GDM1 (cell line): Measurements from ENCODE around the gene PHACTR3.
"Not testable (repeated sequence)": the region's sequence is repeated elsewhere in the genome, so short reads cannot be mapped to it uniquely, and the experiment has no call there.

Experiments
- DNase-seq: peaks from one replicate; lab custom pipeline; 2025; lab: John Stamatoyannopoulos, UW

PHACTR3 gene

DNA sequence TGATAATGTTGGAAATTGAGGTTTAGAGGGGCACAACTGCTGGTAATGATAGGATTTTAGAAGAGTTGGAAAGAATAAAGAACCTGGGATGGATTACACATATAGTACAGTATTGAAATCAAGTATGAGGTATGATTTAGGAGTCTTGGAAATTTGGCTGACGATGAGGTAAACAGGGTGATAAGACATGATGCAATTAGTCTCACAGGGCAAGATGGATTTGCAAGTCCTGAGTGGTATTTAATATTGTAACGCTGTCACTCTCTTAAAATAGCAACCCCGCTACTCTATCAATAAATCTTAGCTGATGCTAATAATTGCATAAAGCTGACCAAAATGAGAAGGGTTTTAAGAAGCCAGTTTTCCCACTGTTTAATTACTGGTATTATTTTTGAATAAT, 258.7 kb downstream of the PHACTR3 start:
- no peak for DNase-seq

GRCh38 chr20:59864726-59865125, 260.4 kb downstream of the PHACTR3 start:
- no peak for DNase-seq

DNA sequence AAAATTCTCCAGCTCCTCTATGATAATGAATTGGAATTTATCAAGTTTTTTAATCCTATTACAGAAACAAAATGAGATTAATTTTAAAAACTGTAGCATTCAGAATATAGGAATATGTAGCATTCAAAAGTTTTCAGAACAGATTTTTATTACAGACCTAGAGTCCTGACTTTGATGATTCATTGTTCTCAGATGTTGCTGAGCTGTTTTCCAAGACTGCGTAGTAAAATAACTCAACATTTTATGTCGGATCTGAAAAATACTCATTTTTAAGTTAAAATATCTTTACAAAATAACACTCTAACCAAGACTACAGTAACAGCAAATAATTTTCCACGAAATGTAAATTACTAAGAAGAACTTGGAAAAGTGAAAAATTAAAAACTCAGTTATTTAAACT, 262.0 kb downstream of the PHACTR3 start:
- no peak for DNase-seq

DNA sequence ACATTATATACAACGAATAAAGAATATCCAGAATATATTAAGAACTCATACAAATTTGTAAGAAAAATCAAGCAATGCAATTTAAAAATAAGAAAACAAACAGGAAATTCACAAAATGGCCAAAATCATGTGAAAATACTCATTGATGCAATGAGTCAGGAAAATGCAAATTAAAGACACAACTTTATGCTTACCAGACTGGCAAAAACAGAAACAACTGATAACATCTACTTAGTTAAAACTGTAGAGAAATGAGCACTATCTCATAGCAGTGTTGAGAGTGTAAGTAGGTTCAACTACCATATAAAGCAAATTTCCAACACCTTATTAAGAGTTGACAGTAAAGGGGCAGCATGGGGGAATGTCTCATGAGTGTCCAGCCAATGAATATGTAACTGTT, 266.8 kb downstream of the PHACTR3 start:
- no peak for DNase-seq

GRCh38 chr20:59873409-59873808, 269.1 kb downstream of the PHACTR3 start:
- no peak for DNase-seq

DNA sequence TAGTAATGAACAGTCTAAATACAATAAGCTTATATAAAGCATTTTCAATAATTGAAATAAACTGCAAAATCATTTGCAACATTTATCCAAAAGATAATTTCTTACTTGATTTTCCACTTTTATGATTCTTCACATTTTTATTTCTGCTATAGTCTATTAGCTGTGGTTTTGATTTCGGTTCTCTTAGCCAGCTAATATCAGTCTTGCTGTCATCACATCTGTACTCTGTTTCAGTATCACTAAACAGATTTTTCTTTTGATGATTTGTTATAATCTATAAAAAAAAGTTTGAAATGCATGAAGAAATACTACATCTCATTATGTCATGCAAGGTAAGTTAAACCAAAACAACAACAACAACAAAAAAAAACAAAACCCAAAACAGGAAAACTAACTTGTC, 275.9 kb downstream of the PHACTR3 start:
- no peak for DNase-seq

GRCh38 chr20:59884494-59884893, 280.2 kb downstream of the PHACTR3 start:
- DNase-seq = no peak

GRCh38 chr20:59888050-59888449, 283.7 kb downstream of the PHACTR3 start:
- DNase-seq = no peak

GRCh38 chr20:59890035-59890434, 285.7 kb downstream of the PHACTR3 start:
- DNase-seq = not testable (repeated sequence)

- DNase-seq = no peak
Measured at GRCh38 chr20:59891581-59891980, 287.2 kb downstream of the PHACTR3 start.

DNA sequence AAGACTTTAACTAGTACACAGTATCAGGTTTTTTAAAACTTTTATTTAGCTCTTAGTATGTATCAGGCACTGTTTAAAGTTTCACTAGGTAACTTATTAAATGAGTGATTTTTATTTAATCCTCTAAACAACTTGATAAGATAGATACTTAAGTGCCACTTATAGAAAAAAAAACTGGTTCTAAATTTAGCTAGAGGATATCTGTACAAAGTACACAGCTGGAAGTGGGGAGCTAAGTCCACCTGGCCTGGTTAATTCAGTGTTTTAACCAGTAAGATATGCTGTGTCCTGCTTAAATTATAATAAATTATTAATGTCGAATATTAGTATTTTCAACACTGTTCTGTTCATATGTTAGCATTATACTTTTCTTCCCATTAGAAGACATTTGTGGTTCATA, 291.6 kb downstream of the PHACTR3 start:
- no peak for DNase-seq
